Astrocyte (in vitro differentiated cells and primary cell): ENCODE measurements around the gene ELK4. TPM values are rescaled to one million over a fixed set of nuclear protein-coding genes. Genes with fewer than 3 reads are reported as not detected.

Experiments used
- DNase-seq: peaks from one replicate; pipeline ENCODE4 v3.0.0-alpha.2; 2010; ENCODE audit warnings: low read depth
- FAIRE-seq: peaks from 2 replicates; lab custom pipeline; 2011; peaks lifted over from hg19 to GRCh38; lab: Jason Lieb, UNC
- H2AFZ ChIP-seq: 2 replicates; pipeline ENCODE4 v1.6.0; 2012; ENCODE audit warnings: low read depth, low read length, inconsistent platforms
- H3K27ac ChIP-seq: 2 replicates; pipeline ENCODE4 v1.5.1; 2011; ENCODE audit warnings: low read depth, low read length, inconsistent platforms
- H3K27me3 ChIP-seq: 2 replicates; pipeline ENCODE4 v1.6.0; 2011; ENCODE audit warnings: low read length, inconsistent platforms; ENCODE audit not compliant: insufficient read depth
- H3K36me3 ChIP-seq: 2 replicates; pipeline ENCODE4 v1.5.1; 2011; ENCODE audit warnings: low read length, inconsistent platforms; ENCODE audit not compliant: insufficient read depth
- H3K4me1 ChIP-seq: 2 replicates; pipeline ENCODE4 v1.5.1; 2011; ENCODE audit warnings: low read length, inconsistent platforms; ENCODE audit not compliant: insufficient read depth
- H3K4me2 ChIP-seq: 2 replicates; pipeline ENCODE4 v1.6.0; 2012; ENCODE audit warnings: low read length, inconsistent platforms
- H3K4me3 ChIP-seq: 2 replicates; pipeline ENCODE4 v1.5.1; 2011; ENCODE audit warnings: low read depth, mild to moderate bottlenecking, low read length, inconsistent platforms; ENCODE audit not compliant: insufficient read depth
- H3K79me2 ChIP-seq: 2 replicates; pipeline ENCODE4 v1.6.0; 2012; ENCODE audit warnings: mild to moderate bottlenecking, low read length, inconsistent platforms; ENCODE audit not compliant: insufficient read depth
- H3K9ac ChIP-seq: 2 replicates; pipeline ENCODE4 v1.6.0; 2012; ENCODE audit warnings: mild to moderate bottlenecking, low read length, inconsistent platforms
- H3K9me3 ChIP-seq: 2 replicates; pipeline ENCODE4 v1.5.1; 2012; ENCODE audit warnings: low read depth, mild to moderate bottlenecking, low read length, inconsistent platforms; ENCODE audit not compliant: insufficient read depth
- H4K20me1 ChIP-seq: 2 replicates; pipeline ENCODE4 v1.6.0; 2012; ENCODE audit warnings: low read length, inconsistent platforms; ENCODE audit not compliant: insufficient read depth
- H3K27ac Mint-ChIP-seq: one replicate; pipeline ENCODE4 v1.8.0; 2021; ENCODE audit warnings: mild to moderate bottlenecking, mixed read lengths; ENCODE audit not compliant: unreplicated experiment
- H3K27me3 Mint-ChIP-seq: one replicate; pipeline ENCODE4 v1.8.0; 2021; ENCODE audit warnings: low read depth, mixed read lengths; ENCODE audit not compliant: unreplicated experiment
- H3K36me3 Mint-ChIP-seq: one replicate; pipeline ENCODE4 v1.8.0; 2021; ENCODE audit warnings: low read depth, mixed read lengths; ENCODE audit not compliant: unreplicated experiment
- H3K4me1 Mint-ChIP-seq: one replicate; pipeline ENCODE4 v1.8.0; 2021; ENCODE audit warnings: low read depth, mixed read lengths; ENCODE audit not compliant: unreplicated experiment
- H3K4me3 Mint-ChIP-seq: one replicate; pipeline ENCODE4 v1.8.0; 2021; ENCODE audit warnings: mild to moderate bottlenecking, moderate library complexity, mixed read lengths; ENCODE audit not compliant: unreplicated experiment
- H3K9me3 Mint-ChIP-seq: one replicate; pipeline ENCODE4 v1.8.0; 2021; ENCODE audit warnings: mild to moderate bottlenecking, mixed read lengths; ENCODE audit not compliant: unreplicated experiment
- CTCF ChIP-seq: IDR thresholded peaks from 2 replicates; pipeline ENCODE4 v1.5.1; 2011; ENCODE audit warnings: low read depth, mild to moderate bottlenecking, inconsistent platforms, low read length, moderate library complexity; ENCODE audit not compliant: insufficient read depth
- EZH2 ChIP-seq: IDR thresholded peaks from 2 replicates; pipeline ENCODE4 v1.6.1; 2012; ENCODE audit warnings: mild to moderate bottlenecking, low read length, inconsistent platforms; ENCODE audit not compliant: insufficient read depth
- total RNA-seq: library from RNA; stranded (reverse); gene quantifications from 2 replicates; pipeline ENCODE4 v1.2.1, GENCODE V29; 2021

The ELK4 gene
- total RNA-seq, 1 donor from 2014 or later, result 31.3 TPM

GRCh38 chr1:205593967-205594366, 37.8 kb downstream of the ELK4 start:
- Histone ChIP-seq H3K27me3 (no peaks in the 10 kb centered on the region), H3K79me2 (no peaks in the 10 kb centered on the region), H3K9me3 (no peaks in the 10 kb centered on the region), H2AFZ (no peak overlapping the region), H3K4me3 (no peak overlapping the region), H3K36me3 (no peaks in the 10 kb centered on the region), H3K27ac (no peak overlapping the region), H3K4me1 (peaks cover 17% of the 10 kb centered on the region), H3K4me2 (no peak overlapping the region), H3K9ac (no peak overlapping the region), H4K20me1 (no peaks in the 10 kb centered on the region)
- DNase-seq (no peak), FAIRE-seq (no peak)
- no peaks in the 10 kb centered on the region for H3K9me3 Mint-ChIP-seq
- H3K4me3 Mint-ChIP-seq, result no peak overlapping the region
- no peak overlapping the region for H3K27ac Mint-ChIP-seq
- H3K27me3 Mint-ChIP-seq, result peaks cover 11% of the 10 kb centered on the region
- peaks cover 2% of the 10 kb centered on the region for H3K4me1 Mint-ChIP-seq
- H3K36me3 Mint-ChIP-seq, result peaks cover 6% of the 10 kb centered on the region
- TF ChIP-seq CTCF (no peak), EZH2 (no peak)

DNA sequence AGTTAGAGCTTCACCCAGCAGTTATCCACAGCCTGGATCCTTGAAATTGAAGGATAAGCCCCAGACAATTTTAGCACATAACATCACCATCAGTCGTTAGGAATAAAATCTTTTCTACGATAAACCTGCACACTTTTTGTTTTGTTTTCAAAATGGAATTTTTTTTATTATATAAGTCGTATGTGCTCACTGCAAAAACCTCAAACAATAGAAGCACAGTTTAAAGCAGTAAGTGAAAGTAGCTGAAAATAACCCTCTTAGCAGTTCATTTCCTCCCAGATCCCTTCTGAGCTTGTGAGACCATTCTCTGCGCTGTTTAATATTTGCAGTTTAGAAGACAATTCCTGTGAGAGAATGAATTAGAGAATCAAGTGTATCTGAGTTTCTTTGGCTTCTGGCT, 38.3 kb downstream of the ELK4 start:
- Histone ChIP-seq H3K4me1 (peaks cover 14% of the 10 kb centered on the region), H3K27me3 (no peaks in the 10 kb centered on the region), H3K79me2 (no peaks in the 10 kb centered on the region), H3K36me3 (no peaks in the 10 kb centered on the region), H3K4me2 (no peak overlapping the region), H3K9ac (no peak overlapping the region), H3K4me3 (no peak overlapping the region), H2AFZ (no peak overlapping the region), H3K9me3 (no peaks in the 10 kb centered on the region), H4K20me1 (no peaks in the 10 kb centered on the region), H3K27ac (no peak overlapping the region)
- peaks cover 3% of the 10 kb centered on the region for H3K4me1 Mint-ChIP-seq
- H3K4me3 Mint-ChIP-seq, result no peak overlapping the region
- DNase-seq (no peak), FAIRE-seq (no peak)
- H3K27me3 Mint-ChIP-seq, result peaks cover 11% of the 10 kb centered on the region
- no peak overlapping the region for H3K27ac Mint-ChIP-seq
- TF ChIP-seq EZH2 (no peak), CTCF (no peak)
- H3K36me3 Mint-ChIP-seq, result peaks cover 6% of the 10 kb centered on the region
- no peaks in the 10 kb centered on the region for H3K9me3 Mint-ChIP-seq

DNA sequence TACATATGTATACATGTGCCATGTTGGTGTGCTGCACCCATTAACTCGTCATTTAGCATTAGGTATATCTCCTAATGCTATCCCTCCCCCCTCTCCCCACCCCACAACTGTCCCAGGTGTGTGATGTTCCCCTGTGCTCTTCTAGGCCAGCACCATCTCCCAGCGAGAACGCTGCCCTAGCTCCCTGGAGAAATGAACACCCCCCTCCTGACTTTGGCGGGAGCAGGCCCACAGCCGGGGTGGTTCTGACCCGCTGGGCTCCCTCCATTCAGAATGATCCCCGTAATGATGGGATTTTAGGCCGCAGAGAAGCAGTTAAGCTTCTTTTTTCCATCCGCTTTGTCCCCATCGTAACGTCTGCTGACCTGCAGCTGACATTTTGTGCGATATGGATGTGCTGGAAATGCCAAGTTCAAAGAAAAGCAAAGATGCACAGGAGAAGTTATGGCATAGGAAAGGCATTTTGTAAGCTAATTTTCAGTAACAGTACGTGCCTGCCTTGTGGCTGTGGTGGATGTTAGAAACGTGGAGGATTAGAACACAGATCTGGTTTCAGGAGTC, 39.3 kb downstream of the ELK4 start:
- peak overlapping the region; percentile 95 for H3K4me2 ChIP-seq
- Mint-ChIP-seq H3K4me1 (peaks cover 4% of the 10 kb centered on the region), H3K27ac (no peak overlapping the region), H3K27me3 (peaks cover 11% of the 10 kb centered on the region), H3K36me3 (peaks cover 4% of the 10 kb centered on the region), H3K9me3 (no peaks in the 10 kb centered on the region), H3K4me3 (peak overlapping the region; percentile 4)
- H3K27me3 ChIP-seq, result no peaks in the 10 kb centered on the region
- no peak overlapping the region for H3K27ac ChIP-seq
- no peak overlapping the region for H2AFZ ChIP-seq
- FAIRE-seq (no peak), DNase-seq (no peak)
- no peak overlapping the region for H3K9ac ChIP-seq
- H3K4me3 ChIP-seq, result no peak overlapping the region
- H3K36me3 ChIP-seq, result no peaks in the 10 kb centered on the region
- no peaks in the 10 kb centered on the region for H4K20me1 ChIP-seq
- no peak for TF ChIP-seq CTCF
- H3K9me3 ChIP-seq, result no peaks in the 10 kb centered on the region
- peaks cover 6% of the 10 kb centered on the region for H3K4me1 ChIP-seq
- H3K79me2 ChIP-seq, result no peaks in the 10 kb centered on the region
